GM10266 (cell line): ENCODE measurements around the gene ZNF14.

Experiments used
- DNase-seq: peaks from one replicate; pipeline ENCODE4 v3.0.0; 2012; ENCODE audit errors: extremely low spot score
- TF ChIP-seq, protein P1 (sequence below): IDR thresholded peaks from 2 replicates; pipeline ENCODE4 v1.5.1; 2012; ENCODE audit warnings: mild to moderate bottlenecking, low read depth; ENCODE audit not compliant: control insufficient read depth, insufficient read depth; ENCODE audit errors: missing control alignments

ZNF14 gene

DNA sequence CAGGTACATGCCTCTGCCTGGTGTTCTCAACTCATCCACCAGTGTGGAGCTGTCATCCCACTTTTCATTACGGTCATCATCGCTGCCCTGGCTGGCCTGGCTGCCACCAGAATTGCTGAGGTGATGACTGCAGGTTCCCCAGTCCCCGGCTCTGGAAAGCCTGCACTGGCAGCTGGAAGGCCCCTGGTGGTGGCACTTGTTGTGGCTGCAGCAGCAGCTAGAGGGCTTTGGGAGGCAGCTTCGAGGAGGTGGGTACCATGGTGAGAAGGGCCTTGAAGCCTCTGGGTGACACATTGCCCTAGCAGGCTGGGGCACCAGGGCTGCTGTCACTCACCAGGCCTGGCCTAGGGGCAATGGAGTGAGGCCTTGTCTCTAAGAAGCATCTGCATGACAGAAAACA is 25.3 kb upstream of the ZNF14 start:
- DNase-seq = no peak
- TF ChIP-seq, protein P1, sequence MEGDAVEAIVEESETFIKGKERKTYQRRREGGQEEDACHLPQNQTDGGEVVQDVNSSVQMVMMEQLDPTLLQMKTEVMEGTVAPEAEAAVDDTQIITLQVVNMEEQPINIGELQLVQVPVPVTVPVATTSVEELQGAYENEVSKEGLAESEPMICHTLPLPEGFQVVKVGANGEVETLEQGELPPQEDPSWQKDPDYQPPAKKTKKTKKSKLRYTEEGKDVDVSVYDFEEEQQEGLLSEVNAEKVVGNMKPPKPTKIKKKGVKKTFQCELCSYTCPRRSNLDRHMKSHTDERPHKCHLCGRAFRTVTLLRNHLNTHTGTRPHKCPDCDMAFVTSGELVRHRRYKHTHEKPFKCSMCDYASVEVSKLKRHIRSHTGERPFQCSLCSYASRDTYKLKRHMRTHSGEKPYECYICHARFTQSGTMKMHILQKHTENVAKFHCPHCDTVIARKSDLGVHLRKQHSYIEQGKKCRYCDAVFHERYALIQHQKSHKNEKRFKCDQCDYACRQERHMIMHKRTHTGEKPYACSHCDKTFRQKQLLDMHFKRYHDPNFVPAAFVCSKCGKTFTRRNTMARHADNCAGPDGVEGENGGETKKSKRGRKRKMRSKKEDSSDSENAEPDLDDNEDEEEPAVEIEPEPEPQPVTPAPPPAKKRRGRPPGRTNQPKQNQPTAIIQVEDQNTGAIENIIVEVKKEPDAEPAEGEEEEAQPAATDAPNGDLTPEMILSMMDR = no peak

DNA sequence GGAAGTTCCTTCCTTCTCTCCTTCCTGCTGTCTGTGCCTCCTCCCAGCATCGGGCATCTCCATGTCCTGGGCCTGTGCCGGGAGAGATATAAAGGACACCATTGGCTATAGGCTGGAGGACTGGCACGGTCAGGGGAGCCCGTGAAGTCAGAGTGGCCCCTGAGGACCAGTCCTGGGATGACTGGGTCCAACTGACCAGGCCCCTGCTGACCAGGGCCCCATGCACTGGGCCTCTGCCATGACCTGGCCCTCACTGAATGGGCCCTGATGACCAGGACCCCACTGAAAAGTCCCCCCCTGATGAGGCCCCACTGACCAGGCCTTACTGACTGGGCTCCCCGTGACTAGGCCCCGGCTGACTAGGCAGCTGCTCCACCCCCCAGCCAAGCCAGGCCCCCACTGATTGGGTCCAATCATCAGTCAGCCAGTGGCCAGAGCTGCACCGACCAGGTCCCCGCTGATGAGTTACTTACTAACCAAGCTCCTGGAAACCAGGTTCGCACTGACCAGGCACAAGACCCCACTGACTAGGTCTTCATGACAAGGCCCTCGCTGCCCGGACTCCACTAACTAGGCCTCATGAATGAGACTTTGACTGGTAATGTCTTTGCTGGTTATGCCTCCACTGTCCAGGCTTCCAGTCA is 20.0 kb upstream of the ZNF14 start:
- TF ChIP-seq, protein P1 = no peak
- DNase-seq = no peak

DNA sequence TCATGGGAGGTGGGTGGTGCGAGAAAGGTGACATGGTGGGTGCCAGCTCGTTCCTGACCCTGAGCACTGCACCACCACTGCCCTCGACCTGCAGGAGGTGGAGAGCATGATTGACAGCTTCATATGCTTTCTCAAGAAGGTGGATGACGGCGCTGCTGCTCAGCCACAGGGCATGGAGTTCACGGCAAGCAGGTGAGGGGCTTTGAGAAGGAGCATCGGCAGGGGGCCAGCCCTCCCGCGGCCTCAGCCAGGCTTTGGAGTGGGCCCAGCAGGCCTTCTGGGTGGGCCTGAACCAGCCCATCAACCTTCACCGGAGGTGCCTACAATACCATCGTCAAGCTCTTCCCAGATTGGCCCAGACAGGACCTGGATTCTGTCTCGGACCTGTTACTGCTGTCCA is 18.9 kb upstream of the ZNF14 start:
- TF ChIP-seq, protein P1 = no peak
- no peak for DNase-seq

DNA sequence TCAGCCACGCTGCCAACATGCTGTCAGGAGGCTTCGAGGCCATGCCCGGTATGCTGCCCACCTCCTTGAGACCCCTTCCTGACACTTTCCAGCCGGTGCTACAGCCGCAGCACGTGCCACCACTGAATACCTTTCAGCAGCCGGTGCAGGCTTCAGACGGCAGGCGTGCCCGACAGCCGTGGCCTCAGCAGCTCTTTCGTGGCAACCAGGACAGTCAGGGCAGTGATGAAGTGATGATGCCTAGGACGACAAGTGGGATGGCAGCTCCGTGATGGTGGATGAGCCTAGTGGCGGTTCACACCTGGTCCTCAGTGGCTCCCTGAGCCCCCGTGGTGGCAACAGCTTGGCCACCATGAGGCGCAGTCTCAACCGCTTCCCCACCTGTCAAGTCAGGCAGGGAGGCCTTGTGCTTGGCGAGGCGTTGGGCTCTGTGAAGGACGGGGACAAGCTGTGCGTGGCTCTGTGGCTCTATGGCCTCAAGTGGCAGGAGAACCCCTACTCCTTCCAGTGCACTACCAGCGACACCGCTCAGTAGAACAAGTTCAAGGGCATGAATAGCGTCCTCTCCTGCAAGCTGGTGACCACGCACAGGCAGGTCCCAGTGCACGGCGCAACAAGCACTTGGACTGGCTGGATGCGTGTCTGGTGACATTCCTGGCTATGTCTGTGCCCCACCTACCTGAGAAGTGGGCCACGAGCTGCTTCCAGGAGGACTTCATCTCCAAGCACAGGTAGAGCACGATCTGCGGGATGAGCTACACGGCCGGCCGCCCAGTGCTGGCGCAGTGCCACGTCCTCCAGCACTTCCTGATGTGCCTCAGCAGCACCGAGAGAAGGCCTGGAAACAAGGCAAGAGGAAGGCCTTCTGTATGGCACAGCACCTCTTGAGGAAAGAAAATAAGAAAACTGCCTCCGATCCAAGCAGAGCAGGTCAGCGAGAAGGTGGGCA is 18.2 kb upstream of the ZNF14 start:
- TF ChIP-seq, protein P1 = no peak
- no peak for DNase-seq

DNA sequence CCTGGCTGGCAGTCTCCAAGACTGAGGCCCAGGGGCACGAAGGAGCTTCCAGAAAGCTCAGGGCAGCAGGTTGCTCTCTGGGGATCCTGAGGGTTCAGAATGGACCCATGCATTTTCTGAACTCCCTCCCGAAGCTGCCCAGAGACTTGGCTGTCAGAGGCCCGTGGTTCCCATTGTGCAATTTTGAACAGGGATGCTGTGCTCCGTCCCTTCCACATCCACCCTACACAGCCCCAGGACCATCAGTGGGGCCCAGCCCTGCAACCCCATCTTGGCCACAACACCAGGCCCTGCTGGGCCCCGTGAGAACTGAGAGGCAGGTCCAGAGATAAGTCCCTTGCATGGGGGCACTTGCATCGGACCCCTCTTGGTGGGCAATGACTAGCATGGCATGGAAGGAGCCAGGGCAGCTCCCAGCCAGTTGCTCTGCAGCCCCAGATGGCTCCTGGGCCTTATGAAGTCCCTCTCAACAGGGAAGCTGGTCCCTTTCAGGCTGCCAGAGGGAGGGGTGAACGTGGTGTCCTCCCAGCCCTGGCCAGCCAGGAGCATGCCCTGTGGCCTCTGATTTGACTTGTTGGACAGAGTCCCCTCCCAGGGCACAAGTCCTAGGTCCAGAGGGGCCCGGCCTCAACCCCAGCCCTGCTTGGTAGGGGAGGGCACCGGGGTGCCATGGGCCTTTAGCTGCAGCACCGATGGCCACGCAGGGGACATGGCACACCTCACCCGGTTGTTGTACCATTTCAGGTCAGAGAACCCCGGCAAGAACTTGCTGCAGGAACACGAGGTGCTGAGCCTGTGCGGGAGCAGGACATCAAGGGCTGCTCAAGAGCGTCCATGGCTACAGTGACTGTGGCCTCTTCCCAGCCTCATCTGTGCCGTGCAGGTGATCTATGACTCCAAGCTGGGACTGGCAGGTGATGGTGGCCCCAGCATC is 17.3 kb upstream of the ZNF14 start:
- DNase-seq = no peak
- TF ChIP-seq, protein P1 = no peak

DNA sequence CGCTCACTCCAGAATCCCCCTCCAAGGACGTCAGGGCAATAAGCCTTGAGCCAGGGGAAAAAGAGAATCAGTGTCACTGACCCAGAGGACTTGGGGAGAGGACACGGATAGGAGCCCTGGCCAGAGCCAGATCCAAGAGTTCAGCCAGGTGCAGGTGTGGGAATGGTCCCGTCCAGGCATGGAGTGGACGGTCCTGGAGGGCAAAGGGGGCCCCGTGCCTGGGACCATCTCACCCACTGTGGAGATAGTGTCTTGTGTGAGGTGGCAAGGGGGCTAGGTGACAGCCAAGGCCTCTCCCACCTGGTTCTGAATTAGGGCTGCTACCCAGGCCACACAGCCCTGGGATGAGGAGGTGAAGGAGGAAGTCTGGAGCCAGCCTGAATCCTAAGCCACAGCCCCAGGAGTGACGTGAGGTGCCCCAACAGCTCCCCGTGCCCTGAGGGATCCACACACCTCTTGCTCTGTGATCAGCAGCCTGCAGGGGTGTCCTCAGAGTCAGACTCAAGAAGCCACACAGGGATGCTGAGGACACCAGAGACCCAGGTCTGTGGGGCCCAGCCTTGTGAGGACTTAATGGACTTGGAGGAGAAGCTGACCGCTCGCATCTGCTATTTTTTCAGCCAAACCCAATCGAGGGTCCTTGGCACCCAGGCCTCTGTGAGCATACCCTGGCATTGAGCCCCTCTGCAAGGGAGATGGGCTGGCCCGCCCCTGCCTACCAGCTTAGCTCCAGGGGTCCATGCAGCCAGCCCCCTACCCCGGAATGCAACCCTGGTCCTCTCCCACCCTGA is 16.4 kb upstream of the ZNF14 start:
- DNase-seq = no peak

More for the DNA sequence above, 16.4 kb upstream of the ZNF14 start:
- TF ChIP-seq, protein P1 = no peak
